OCI-LY7 (cell line): ENCODE results near the gene TBC1D8.

Experiments used
- CTCF ChIP-seq: fragments of 200-600 bp; sonication (generic); conservative IDR thresholded peaks from 2 replicates; pipeline ENCODE4 v1.5.1; 2014; ENCODE audit warnings: mild to moderate bottlenecking, antibody characterized with exemption, low read length, moderate library complexity, mixed read lengths
- EZH2phosphoT487 ChIP-seq: fragments of 200-600 bp; sonication (generic); IDR thresholded peaks from 2 replicates; pipeline ENCODE4 v1.6.1; 2018; ENCODE audit warnings: low read depth, borderline replicate concordance, mild to moderate bottlenecking, mixed run types, antibody characterized with exemption, low read length, moderate library complexity, mixed read lengths

- TF ChIP-seq CTCF (no peak), EZH2phosphoT487 (no peak)
Observed at GRCh38 chr2:101150306-101151145, 656 bp downstream of the TBC1D8 start.
